GM12872 (cell line): ENCODE results near the gene UGT3A1.

Experiments
- TF ChIP-seq, protein P1 (sequence below): IDR thresholded peaks from 3 replicates; pipeline ENCODE4 v1.5.1; 2011; ENCODE audit warnings: low read depth, mild to moderate bottlenecking, low read length, moderate library complexity; ENCODE audit not compliant: insufficient read depth

UGT3A1 gene

DNA sequence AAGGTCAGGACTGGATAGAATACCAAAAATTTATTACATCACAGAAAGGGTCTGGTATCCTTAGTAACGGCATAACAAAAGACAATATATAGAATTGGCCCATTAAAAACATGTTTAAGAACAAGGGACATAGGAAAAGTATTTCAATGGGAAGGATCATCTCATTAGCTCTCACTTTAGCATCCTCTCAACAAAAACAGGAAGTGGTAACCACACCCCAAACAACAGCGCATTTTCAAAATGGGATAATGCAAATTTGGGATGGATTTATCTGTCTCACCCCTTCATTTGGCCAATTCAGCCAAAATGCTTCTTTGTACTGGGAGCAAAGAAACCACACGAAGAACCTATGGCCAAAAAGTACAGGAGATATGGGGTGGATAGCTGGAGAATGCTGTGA is 9.8 kb upstream of the UGT3A1 start:
- TF ChIP-seq, protein P1, sequence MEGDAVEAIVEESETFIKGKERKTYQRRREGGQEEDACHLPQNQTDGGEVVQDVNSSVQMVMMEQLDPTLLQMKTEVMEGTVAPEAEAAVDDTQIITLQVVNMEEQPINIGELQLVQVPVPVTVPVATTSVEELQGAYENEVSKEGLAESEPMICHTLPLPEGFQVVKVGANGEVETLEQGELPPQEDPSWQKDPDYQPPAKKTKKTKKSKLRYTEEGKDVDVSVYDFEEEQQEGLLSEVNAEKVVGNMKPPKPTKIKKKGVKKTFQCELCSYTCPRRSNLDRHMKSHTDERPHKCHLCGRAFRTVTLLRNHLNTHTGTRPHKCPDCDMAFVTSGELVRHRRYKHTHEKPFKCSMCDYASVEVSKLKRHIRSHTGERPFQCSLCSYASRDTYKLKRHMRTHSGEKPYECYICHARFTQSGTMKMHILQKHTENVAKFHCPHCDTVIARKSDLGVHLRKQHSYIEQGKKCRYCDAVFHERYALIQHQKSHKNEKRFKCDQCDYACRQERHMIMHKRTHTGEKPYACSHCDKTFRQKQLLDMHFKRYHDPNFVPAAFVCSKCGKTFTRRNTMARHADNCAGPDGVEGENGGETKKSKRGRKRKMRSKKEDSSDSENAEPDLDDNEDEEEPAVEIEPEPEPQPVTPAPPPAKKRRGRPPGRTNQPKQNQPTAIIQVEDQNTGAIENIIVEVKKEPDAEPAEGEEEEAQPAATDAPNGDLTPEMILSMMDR: no peak

DNA sequence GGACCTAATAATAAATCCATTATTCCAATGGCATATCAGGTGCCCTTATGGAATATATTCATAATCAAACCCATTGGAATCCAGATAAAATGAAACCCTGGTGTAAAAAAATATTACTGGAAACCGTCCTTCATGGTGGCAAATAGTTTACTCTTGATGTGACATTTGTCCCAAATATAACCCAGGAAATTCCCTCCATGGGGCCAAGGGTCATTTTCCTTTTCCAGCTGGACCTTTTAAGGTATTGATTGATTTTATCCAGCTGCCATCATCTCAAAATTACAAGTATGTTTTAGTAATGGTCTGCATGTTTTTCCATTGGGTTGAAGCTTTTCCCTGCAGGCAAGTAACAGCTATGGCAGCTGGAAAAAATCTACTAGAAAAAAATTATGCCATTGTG is 8.4 kb upstream of the UGT3A1 start:
- TF ChIP-seq, protein P1: no peak

DNA sequence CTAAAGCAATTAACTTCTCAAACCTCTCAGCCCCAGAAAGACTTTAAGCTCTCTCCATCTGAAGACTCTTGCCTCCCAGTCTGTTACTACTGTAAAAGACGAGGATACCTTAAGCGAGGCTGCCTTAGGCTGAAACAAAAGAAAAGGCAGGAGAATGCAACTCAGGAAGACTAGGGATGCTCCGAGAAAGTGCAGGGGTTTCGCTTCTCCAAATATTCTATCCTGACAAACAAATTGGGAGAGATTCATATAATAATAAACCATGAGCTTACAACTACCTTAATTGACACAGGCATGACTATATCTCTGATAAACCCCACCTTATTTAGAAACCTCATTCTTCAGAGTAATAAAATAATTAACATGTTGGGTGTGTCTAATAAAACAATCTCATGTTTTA is 4.9 kb upstream of the UGT3A1 start:
- TF ChIP-seq, protein P1: no peak

DNA sequence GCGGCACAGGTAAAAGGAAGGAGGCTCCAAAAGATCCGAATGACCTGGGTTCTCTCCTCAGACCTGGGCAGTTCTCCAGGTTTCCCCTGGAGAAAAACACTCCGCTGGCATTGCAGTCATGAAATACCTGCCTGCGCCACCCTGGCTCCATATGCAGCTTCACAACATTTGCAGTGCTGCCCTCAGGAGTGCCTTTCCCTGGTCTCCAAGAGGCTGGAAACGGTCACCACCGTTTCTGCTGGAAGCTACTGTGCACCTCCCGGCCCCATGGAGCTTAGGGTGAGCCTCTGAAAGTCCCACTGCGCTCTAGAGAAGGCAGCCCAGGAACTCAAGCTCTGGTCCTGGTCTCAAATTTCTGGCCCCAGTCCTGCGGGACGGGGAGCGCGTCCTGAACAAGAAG is 670 bp downstream of the UGT3A1 start:
- TF ChIP-seq, protein P1: no peak

DNA sequence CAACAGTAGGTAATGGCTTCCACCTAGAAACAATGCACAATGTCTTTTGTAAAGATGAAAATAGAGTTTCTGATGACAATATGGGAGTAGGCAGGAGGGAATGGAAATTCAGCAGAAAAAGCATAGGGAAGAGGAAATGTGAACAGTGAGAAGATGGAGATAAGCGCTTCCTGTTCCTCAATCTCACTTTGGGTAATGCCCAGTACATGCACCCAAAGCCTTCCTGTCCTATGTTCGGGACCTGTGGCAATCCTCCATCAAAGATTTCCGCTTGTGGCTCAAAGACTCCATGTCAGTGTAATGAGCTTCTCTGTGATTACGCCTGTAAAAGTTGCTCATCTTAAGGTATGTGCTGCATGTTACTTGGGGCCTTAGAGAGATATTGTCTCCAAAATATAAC is 2.7 kb downstream of the UGT3A1 start:
- TF ChIP-seq, protein P1: no peak

DNA sequence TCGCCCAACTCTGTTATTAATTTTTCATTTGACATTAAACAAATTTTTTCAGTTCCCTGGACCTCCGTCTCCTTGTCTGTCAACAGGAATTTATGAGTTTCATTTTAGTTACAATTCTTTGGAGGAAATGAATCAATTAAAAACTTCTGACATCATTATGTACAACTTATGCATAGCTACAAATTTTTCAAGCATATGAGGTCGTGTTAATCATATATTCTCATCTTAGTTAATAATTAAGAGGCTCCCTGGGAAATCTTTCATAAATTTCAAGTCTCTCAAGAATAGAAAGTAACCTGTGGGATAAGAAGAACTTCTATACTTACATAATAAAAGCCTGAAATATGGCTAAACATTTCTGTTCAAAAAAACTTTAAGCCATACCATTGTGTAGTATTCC is 3.4 kb downstream of the UGT3A1 start:
- TF ChIP-seq, protein P1: no peak

DNA sequence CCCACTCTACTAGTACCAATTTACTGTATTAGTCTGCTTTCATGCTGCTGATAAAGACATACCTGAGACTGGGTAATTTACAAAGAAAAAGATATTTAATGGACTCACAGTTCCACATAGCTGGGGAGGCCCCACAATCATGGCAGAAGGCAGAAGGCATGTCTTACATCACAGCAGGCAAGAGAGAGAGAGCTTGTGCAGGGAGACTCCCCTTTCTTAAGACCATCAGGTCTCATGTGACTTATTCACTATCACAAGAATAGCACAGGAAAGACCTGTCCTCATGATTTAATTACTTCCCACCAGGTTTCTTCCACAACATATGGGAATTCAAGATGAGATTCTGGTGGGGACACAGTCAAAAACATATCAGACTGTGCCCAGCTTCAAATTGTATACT is 11.5 kb downstream of the UGT3A1 start:
- TF ChIP-seq, protein P1: no peak

DNA sequence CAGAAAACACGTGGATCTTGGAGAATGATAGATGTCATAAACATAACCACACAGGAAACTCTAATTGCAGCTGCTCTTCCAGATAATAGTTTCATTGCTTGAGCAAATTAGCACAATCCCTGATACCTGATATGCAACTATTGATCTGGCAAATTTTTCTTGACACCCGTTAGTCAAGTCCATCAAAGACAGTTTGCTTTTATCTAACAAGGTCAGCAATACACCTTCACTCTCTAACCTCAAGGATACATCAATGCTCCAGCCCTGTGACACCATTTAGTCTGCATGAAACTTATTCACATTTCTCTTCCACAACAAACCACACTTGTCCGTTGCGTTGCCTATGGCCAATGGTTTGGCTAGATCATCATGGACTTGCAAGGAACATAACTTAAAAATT is 16.6 kb downstream of the UGT3A1 start:
- TF ChIP-seq, protein P1: no peak
